ENCODE data around the gene CHD6.

- no peak for TF ChIP-seq CTCF (IDR thresholded peaks at IDR 0.05)
- no peak for TF ChIP-seq POLR2A (IDR thresholded peaks at IDR 0.05)
Observed at GRCh38 chr20:41607791-41608190, 10.4 kb downstream of the CHD6 start.

All from prostate gland (tissue), 2 donors.